Fibroblast of villous mesenchyme (primary cell): ENCODE data around the gene CHL1. TPM values are rescaled to one million over a fixed set of nuclear protein-coding genes. Genes with fewer than 3 reads are reported as not detected.
"Not testable (repeated sequence)": the region's sequence is repeated elsewhere in the genome, so short reads cannot be mapped to it uniquely, and the experiment has no call there.

Experiments
- DNase-seq: peaks from one replicate; pipeline ENCODE4 v3.0.0-alpha.2; 2010; ENCODE audit warnings: low read depth
- H3K4me3 ChIP-seq: 2 replicates; pipeline ENCODE4 v1.5.1; 2011; ENCODE audit warnings: low read depth, mild to moderate bottlenecking, low read length
- total RNA-seq: library from RNA; depleted of rRNA; stranded (reverse); fragments of >200 nt; gene quantifications from 2 replicates; pipeline ENCODE4 v1.2.3, GENCODE V29; 2012
- TF ChIP-seq, protein P1 (sequence below): IDR thresholded peaks from 2 replicates; pipeline ENCODE4 v1.5.1; 2012; ENCODE audit warnings: low read depth, mild to moderate bottlenecking, low read length; ENCODE audit not compliant: insufficient read depth

CHL1 gene
- total RNA-seq, 1 donor, result not detected

DNA sequence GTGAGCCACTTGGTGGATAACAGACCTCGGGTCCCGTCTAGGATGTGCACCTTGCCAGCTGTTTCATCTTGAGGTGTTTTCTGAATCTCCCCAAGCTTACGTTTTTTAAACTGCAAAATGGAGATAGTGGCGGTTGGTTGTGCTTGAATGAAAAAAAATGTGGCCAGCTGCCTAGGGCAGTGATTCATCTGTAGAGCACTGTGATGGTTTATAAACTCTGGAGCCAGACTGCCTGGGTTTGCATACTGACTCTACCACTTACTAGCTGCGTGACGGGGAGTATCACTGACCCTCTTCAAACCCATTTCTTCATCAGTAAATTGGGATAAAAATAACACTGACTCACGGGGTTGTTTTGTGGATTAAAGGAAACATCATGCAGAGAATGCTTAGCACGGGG is 159.1 kb downstream of the CHL1 start:
- peak; percentile 22 for DNase-seq
- H3K4me3 ChIP-seq, result no peak overlapping the region
- TF ChIP-seq, protein P1, sequence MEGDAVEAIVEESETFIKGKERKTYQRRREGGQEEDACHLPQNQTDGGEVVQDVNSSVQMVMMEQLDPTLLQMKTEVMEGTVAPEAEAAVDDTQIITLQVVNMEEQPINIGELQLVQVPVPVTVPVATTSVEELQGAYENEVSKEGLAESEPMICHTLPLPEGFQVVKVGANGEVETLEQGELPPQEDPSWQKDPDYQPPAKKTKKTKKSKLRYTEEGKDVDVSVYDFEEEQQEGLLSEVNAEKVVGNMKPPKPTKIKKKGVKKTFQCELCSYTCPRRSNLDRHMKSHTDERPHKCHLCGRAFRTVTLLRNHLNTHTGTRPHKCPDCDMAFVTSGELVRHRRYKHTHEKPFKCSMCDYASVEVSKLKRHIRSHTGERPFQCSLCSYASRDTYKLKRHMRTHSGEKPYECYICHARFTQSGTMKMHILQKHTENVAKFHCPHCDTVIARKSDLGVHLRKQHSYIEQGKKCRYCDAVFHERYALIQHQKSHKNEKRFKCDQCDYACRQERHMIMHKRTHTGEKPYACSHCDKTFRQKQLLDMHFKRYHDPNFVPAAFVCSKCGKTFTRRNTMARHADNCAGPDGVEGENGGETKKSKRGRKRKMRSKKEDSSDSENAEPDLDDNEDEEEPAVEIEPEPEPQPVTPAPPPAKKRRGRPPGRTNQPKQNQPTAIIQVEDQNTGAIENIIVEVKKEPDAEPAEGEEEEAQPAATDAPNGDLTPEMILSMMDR, result no peak

DNA sequence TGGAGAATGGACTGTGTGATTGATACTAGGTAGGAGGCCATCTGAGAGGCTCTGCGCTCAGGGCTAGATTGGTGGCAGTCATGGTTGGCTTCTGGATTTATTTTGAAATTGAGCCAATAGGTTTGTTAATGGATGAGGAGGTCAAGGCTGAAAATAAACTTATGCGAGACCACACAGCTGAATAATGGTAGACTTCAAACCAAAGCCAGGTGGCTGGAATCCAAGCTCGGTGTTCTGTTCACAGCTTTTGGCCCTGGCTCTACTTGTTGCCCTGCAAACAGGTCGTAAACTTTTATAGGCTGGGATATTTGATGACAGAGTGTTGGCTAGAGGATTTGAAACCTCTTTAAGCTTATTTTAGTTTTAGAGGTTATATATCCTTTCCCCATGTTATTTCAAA is 160.4 kb downstream of the CHL1 start:
- DNase-seq, result no peak
- TF ChIP-seq, protein P1, result no peak

DNA sequence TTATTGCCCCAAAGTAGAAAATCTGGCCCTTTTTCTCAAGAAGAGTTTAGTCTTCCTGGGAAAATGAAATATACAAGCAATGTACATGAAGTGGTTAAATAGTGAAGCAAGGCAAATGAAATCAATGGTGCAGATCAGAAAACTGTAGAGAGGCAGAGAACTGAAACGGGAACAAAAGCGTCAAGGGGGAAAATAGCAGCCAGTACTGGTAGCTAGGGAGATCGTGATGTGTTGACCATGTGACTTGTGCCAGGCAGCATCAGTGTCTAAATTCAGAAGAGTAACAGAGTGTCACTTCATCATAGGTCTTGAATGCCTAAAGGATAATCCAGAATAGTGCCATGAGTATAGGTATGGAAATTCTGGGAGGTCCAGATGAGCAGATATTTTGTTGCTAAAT is 163.1 kb downstream of the CHL1 start:
- H3K4me3 ChIP-seq, result no peak overlapping the region
- no peak for DNase-seq
- TF ChIP-seq, protein P1, result no peak

More for the DNA sequence above, 160.4 kb downstream of the CHL1 start:
- no peak overlapping the region for H3K4me3 ChIP-seq

DNA sequence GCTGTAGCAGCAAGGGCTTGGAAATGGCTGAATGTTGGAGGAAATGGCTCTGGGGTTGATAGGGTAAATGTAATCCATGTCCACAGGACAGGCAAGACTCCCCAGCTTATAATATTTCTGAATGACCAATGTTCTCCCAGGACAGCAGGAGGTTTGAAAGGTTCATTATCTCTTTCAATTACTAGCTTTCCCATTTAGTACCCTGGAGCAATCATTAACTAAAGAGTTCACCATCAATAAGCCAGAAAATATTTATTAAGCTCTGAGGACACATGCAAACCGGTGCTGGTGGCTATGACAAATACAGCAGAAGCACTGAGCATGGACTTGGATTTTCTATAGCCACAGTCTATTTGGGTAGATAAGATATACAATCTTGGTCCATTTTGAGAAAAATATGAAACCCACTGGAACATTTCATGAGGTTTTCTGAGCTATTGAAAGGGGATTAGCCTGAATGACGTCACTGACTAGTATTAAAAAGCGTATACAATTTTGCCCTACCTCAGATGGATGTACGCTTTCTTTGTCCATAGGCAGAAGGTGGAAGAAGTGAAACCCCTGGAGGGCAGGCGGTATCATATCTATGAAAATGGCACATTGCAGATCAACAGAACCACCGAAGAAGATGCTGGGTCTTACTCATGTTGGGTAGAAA is 166.2 kb downstream of the CHL1 start:
- TF ChIP-seq, protein P1, result no peak
- DNase-seq, result no peak
- no peak overlapping the region for H3K4me3 ChIP-seq

DNA sequence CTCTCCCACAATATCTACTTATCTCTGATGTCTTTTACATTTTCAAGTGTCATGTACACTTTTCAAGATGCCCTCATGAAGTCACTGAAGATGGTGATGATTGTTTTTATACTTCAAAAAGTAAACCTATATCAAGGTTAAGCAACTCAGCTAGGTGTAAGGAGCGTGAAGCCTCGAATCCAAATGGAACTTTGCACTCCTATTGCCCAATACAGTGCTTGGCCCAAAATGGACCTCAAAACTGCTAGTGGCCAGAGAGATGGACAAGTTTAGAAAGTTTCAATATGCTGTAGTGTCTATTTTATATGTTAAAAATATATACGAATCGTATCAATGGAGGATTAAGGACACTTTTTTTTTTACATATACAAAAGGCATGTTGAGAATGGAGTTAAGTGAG is 167.7 kb downstream of the CHL1 start:
- TF ChIP-seq, protein P1, result no peak
- no peak for DNase-seq
- H3K4me3 ChIP-seq, result no peak overlapping the region

DNA sequence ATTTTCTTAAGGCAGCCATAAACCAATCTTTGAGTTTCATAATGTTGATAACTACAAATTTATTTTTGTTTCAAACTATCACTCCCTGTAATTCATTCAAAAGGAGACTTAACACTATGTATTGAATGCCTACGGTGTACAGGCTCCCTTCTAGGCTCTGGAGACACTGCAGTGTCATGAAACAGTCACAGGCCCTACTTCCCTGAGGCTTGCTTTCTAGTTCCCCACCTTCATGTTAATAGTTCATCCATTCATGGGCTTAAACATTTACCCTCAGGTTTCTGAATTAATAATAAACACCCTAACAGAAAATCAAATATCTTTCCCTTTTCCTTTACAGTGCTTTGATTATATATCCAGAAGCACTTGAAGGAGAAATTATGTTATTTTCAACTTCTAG is 168.7 kb downstream of the CHL1 start:
- DNase-seq, result no peak
- no peak overlapping the region for H3K4me3 ChIP-seq
- TF ChIP-seq, protein P1, result no peak

DNA sequence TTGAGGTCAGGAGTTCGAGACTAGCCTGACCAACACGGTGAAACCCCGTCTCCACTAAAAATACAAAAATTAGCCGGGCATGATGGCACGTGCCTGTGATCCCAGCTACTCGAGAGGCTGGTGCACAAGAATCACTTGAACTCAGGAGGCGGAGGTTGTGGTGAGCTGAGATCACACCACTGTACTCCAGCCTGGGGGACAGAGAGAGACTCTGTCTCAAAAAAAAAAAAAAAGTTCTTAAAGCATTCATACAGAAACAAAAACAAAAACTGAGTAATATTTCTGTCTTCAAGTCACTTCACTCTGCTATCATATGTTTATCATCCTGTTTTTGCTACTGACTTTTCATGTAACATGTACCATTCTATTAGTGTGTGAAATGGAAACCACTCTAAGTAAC is 169.7 kb downstream of the CHL1 start:
- not testable (repeated sequence) for H3K4me3 ChIP-seq, DNase-seq
